ENCODE measurements around the gene NOL9.
"Not testable (repeated sequence)": the region's sequence is repeated elsewhere in the genome, so short reads cannot be mapped to it uniquely, and the experiment has no call there.

NOL9 gene

GRCh38 chr1:6554031-6554906 lies at the start of gene NOL9:
TSS of gene NOL9 (minus strand) at chr1:6554513. CDS start at chr1:6554502, 11 bp downstream.
- peak; percentile 99 for DNase-seq

GRCh38 chr1:6603238-6603914 lies 49.1 kb upstream of the NOL9 start:
- peak; percentile 83 for DNase-seq

GRCh38 chr1:6602669-6603237 lies 48.4 kb upstream of the NOL9 start, which contains the start of gene KLHL21:
TSS of gene KLHL21 (minus strand) at chr1:6602869. CDS start at chr1:6602817, 52 bp downstream.
- peak; percentile 94 for DNase-seq

- DNase-seq: peak; percentile 70
Observed at GRCh38 chr1:6601923-6602668, 47.8 kb upstream of the NOL9 start.

GRCh38 chr1:6601049-6601922 lies 47.0 kb upstream of the NOL9 start:
- peak; percentile 88 for DNase-seq

- no peak for DNase-seq
Observed at GRCh38 chr1:6600410-6601048, 46.2 kb upstream of the NOL9 start.

GRCh38 chr1:6599991-6600390 lies 45.7 kb upstream of the NOL9 start:
- DNase-seq: not testable (repeated sequence)

GRCh38 chr1:6599141-6599975 lies 45.0 kb upstream of the NOL9 start:
- DNase-seq: peak; percentile 77

GRCh38 chr1:6597777-6598131 lies 43.4 kb upstream of the NOL9 start:
- DNase-seq: no peak

GRCh38 chr1:6596886-6597776 lies 42.8 kb upstream of the NOL9 start:
- no peak for DNase-seq

- DNase-seq: no peak
Observed at GRCh38 chr1:6596351-6596750, 42.0 kb upstream of the NOL9 start.

- no peak for DNase-seq
Observed at GRCh38 chr1:6594977-6595740, 40.8 kb upstream of the NOL9 start.

- no peak for DNase-seq
Observed at GRCh38 chr1:6593810-6594209, 39.5 kb upstream of the NOL9 start.

- no peak for DNase-seq
Observed at GRCh38 chr1:6592865-6593593, 38.7 kb upstream of the NOL9 start.

- DNase-seq: no peak
Observed at GRCh38 chr1:6592441-6592840, 38.1 kb upstream of the NOL9 start.

- DNase-seq: no peak
Observed at GRCh38 chr1:6591644-6592043, 37.3 kb upstream of the NOL9 start.

- DNase-seq: no peak
Observed at GRCh38 chr1:6591222-6591621, 36.9 kb upstream of the NOL9 start.

- DNase-seq: no peak
Observed at GRCh38 chr1:6590046-6590445, 35.7 kb upstream of the NOL9 start.

All from activated CD8-positive, alpha-beta memory T cell treated with anti-CD3 and anti-CD28 coated beads, Interleukin-2, amount 50 U/mL, for 48 hours (primary cell).